DOHH2 (cell line): Measurements from ENCODE around the gene PYGM.

Source experiments
- H3F3A ChIP-seq: fragments of 200-600 bp; sonication (generic), shearing (Covaris generic); 2 replicates; pipeline ENCODE4 v1.6.0; 2016; ENCODE audit warnings: antibody characterized with exemption, mild to moderate bottlenecking; ENCODE audit not compliant: control insufficient read depth, insufficient read depth
- H3K27ac ChIP-seq: fragments of 200-600 bp; sonication (generic); 2 replicates; pipeline ENCODE4 v1.5.1; 2014; ENCODE audit warnings: low read depth, mild to moderate bottlenecking, low read length, moderate library complexity
- H3K27me3 ChIP-seq: fragments of 200-600 bp; sonication (generic); 2 replicates; pipeline ENCODE4 v1.6.1; 2014; ENCODE audit warnings: mild to moderate bottlenecking, low read length, mixed read lengths; ENCODE audit not compliant: control insufficient read depth
- H3K36me3 ChIP-seq: fragments of 200-600 bp; sonication (generic); 2 replicates; pipeline ENCODE4 v1.6.1; 2014; ENCODE audit warnings: mild to moderate bottlenecking, low read length, moderate library complexity, mixed read lengths; ENCODE audit not compliant: control insufficient read depth
- H3K4me1 ChIP-seq: fragments of 200-600 bp; sonication (generic); 2 replicates; pipeline ENCODE4 v1.6.1; 2014; ENCODE audit warnings: mild to moderate bottlenecking, low read length, mixed read lengths; ENCODE audit not compliant: control insufficient read depth
- H3K4me2 ChIP-seq: fragments of 200-600 bp; sonication (generic); 2 replicates; pipeline ENCODE4 v1.6.0; 2014; ENCODE audit warnings: mild to moderate bottlenecking, low read length, moderate library complexity
- H3K4me3 ChIP-seq: fragments of 200-600 bp; sonication (generic); 2 replicates; pipeline ENCODE4 v1.5.1; 2014; ENCODE audit warnings: mild to moderate bottlenecking, low read length, mixed read lengths
- H3K79me2 ChIP-seq: fragments of 200-600 bp; sonication (generic); 2 replicates; pipeline ENCODE4 v1.6.1; 2014; ENCODE audit warnings: mild to moderate bottlenecking, low read length, mixed read lengths; ENCODE audit not compliant: control insufficient read depth
- H3K9me2 ChIP-seq: fragments of 200-600 bp; sonication (generic); replicated peaks from 2 replicates; pipeline ENCODE4 v1.6.1; 2014; ENCODE audit warnings: mild to moderate bottlenecking, low read length, mixed read lengths; ENCODE audit not compliant: control insufficient read depth
- H3K9me3 ChIP-seq: fragments of 200-600 bp; sonication (generic); 2 replicates; pipeline ENCODE4 v1.6.1; 2014; ENCODE audit warnings: antibody characterized with exemption, low read length, mixed read lengths; ENCODE audit not compliant: control insufficient read depth, insufficient read depth
- H4K20me1 ChIP-seq: fragments of 200-600 bp; sonication (generic); 2 replicates; pipeline ENCODE4 v1.6.0; 2014; ENCODE audit warnings: low read depth, mild to moderate bottlenecking, antibody characterized with exemption, low read length, moderate library complexity; ENCODE audit not compliant: control insufficient read depth, insufficient read depth
- EZH2phosphoT487 ChIP-seq: fragments of 200-600 bp; sonication (generic); IDR thresholded peaks from 2 replicates; pipeline ENCODE4 v1.6.1; 2017; ENCODE audit warnings: borderline replicate concordance, mild to moderate bottlenecking, antibody characterized with exemption, low read length, moderate library complexity, mixed read lengths
- TF ChIP-seq, protein P1 (sequence below): fragments of 200-600 bp; sonication (generic); IDR thresholded peaks from one replicate; pipeline ENCODE4 v1.5.1; 2014; ENCODE audit warnings: antibody characterized with exemption, mild to moderate bottlenecking, low read depth, low read length; ENCODE audit not compliant: poor library complexity, severe bottlenecking

Gene PYGM

DNA sequence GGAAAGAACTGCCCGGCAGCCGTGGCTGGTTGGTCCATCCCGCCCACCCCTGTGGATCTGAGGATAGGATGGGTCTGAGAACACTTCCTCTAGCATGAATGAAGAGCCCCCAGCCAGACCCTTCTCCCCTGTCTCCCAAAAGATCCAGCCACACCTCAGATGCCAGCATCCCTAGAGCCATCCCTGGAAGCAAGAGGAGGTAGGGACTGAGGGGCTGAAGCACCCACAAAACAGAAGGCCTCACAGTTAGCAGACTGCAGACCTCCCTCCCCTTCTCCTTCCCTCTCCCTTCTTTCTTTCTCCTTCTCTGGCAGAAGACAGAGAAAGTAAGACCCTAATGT is 38.4 kb downstream of the PYGM start:
- Histone ChIP-seq H3K4me2 (no peak overlapping the region), H3K9me3 (no peaks in the 10 kb centered on the region), H3K4me1 (peaks cover 13% of the 10 kb centered on the region), H3K36me3 (no peaks in the 10 kb centered on the region), H3F3A (no peaks in the 10 kb centered on the region), H3K9me2 (no peaks in the 10 kb centered on the region), H3K27ac (no peak overlapping the region), H3K27me3 (peaks cover 60% of the 10 kb centered on the region), H3K79me2 (no peaks in the 10 kb centered on the region), H4K20me1 (no peaks in the 10 kb centered on the region), H3K4me3 (no peak overlapping the region)
- TF ChIP-seq, protein P1, sequence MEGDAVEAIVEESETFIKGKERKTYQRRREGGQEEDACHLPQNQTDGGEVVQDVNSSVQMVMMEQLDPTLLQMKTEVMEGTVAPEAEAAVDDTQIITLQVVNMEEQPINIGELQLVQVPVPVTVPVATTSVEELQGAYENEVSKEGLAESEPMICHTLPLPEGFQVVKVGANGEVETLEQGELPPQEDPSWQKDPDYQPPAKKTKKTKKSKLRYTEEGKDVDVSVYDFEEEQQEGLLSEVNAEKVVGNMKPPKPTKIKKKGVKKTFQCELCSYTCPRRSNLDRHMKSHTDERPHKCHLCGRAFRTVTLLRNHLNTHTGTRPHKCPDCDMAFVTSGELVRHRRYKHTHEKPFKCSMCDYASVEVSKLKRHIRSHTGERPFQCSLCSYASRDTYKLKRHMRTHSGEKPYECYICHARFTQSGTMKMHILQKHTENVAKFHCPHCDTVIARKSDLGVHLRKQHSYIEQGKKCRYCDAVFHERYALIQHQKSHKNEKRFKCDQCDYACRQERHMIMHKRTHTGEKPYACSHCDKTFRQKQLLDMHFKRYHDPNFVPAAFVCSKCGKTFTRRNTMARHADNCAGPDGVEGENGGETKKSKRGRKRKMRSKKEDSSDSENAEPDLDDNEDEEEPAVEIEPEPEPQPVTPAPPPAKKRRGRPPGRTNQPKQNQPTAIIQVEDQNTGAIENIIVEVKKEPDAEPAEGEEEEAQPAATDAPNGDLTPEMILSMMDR, result no peak
- no peak for TF ChIP-seq EZH2phosphoT487

DNA sequence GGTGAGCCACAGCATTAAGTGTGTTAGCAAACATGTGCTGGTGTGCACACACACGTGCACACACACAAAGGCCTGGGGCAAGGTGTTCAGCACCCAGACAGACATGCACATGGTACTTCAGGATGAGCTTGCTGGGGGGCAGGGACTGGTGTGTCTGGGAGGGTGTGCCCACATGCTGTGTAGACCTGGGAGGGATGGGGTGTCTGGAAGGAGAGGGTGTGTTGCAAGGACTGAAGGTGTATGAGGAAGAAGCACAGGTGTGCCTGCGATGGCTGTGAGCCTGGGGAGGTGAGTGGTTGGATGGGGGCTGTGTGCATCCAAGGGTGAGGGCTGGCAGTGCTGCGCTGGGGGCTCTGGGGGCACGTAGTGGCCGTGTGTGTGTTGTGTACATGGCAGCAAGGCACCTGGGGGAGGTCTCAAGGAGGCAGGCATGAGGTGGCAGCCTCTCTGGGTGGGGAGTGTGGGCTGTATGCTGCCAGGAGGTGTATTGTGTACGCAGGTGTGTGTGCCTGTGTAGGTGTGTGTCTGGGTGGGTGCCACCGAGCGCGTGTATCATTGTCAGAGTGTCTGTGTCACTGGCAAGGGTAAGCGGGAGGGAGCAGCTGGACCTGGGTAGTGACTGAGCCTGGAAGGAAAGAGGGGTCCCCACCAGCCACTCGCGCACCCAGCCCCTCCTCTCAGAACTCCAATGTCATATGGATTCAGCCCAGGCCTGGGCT is 39.0 kb downstream of the PYGM start:
- Histone ChIP-seq H3K4me2 (no peak overlapping the region), H3K4me3 (no peak overlapping the region), H3K4me1 (peaks cover 13% of the 10 kb centered on the region), H4K20me1 (no peaks in the 10 kb centered on the region), H3K9me3 (no peaks in the 10 kb centered on the region), H3K79me2 (no peaks in the 10 kb centered on the region), H3F3A (no peaks in the 10 kb centered on the region), H3K9me2 (no peaks in the 10 kb centered on the region), H3K27ac (no peak overlapping the region), H3K36me3 (no peaks in the 10 kb centered on the region), H3K27me3 (peaks cover 65% of the 10 kb centered on the region)
- TF ChIP-seq, protein P1, result no peak
- no peak for TF ChIP-seq EZH2phosphoT487

DNA sequence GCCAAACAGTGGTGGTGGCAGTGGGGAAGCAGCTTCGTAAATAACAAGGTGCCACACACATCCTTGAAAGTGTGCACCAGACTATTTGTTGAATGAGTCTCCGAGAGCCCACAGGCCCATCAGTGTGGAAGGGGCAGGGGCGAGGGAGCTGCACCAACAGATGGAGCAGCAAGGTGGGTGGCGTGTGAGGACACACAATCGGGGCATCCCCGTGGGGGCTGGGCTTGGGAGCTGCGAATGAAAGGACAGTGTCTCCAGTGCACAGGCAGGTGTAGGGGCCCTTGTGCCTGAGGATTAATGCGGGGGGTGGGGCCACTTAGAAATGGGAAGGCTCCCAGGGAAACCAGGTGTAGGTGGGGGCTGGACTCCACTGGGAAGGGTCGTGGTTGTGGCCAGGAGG is 39.6 kb downstream of the PYGM start:
- no peaks in the 10 kb centered on the region for H3K36me3 ChIP-seq
- no peaks in the 10 kb centered on the region for H4K20me1 ChIP-seq
- H3K9me2 ChIP-seq, result no peaks in the 10 kb centered on the region
- H3K27ac ChIP-seq, result no peak overlapping the region
- H3K27me3 ChIP-seq, result peaks cover 71% of the 10 kb centered on the region
- H3K4me1 ChIP-seq, result peaks cover 20% of the 10 kb centered on the region
- H3K79me2 ChIP-seq, result no peaks in the 10 kb centered on the region
- TF ChIP-seq EZH2phosphoT487, result no peak
- TF ChIP-seq, protein P1, result no peak
- 0 out of 2 replicates have a peak, but pooled peaks cover 1% of the 10 kb centered on the region for H3F3A ChIP-seq
- H3K4me3 ChIP-seq, result no peak overlapping the region
- H3K9me3 ChIP-seq, result no peaks in the 10 kb centered on the region
- H3K4me2 ChIP-seq, result no peak overlapping the region
